ENCODE measurements around the gene RASSF7. TPM values are rescaled to one million over a fixed set of nuclear protein-coding genes. Genes with fewer than 3 reads are reported as not detected.

RASSF7 gene
- total and polyA plus RNA-seq, 2 donors (not counting 3 experiments of a cell fraction or from before 2014, with no cell fraction given), result 14.1 to 19.9 TPM

- Histone ChIP-seq H3K9me1 (replicated peaks; ENCODE audit: control insufficient read depth, extremely low read depth, insufficient read depth, low read length) (no peaks in the 10 kb centered on the region), H3K4me3 (replicated peaks in 1 of 3; ENCODE audit: insufficient read depth in 1 of 3, low read depth in 1 of 3, low read length in 3 of 3) (no peak overlapping the region), H3K9me3 (replicated peaks; ENCODE audit: control insufficient read depth, insufficient read depth, low read length) (no peaks in the 10 kb centered on the region), H3K27me3 (ENCODE audit: control insufficient read depth in 2 of 2, insufficient read depth in 2 of 2, low read length in 2 of 2) (no peaks in the 10 kb centered on the region), H3K4me2 (ENCODE audit: insufficient read depth, low read length) (no peak overlapping the region), H3K36me3 (ENCODE audit: control insufficient read depth in 2 of 2, extremely low read depth in 1 of 2, insufficient read depth in 2 of 2, low read length in 2 of 2) (peaks cover 19 to 65% of the 10 kb centered on the region in 2 experiments), H4K20me1 (replicated peaks; ENCODE audit: control insufficient read depth, extremely low read depth, insufficient read depth, low read length) (no peaks in the 10 kb centered on the region), H2AFZ (ENCODE audit: low read depth, low read length) (no peak overlapping the region), H3K79me2 (ENCODE audit: control insufficient read depth, insufficient read depth, low read length) (no peaks in the 10 kb centered on the region), H3K4me1 (ENCODE audit: control insufficient read depth, extremely low read depth, insufficient read depth, low read length) (no peaks in the 10 kb centered on the region), H3K27ac (ENCODE audit: insufficient read depth, low read depth, low read length) (no peak overlapping the region), H3K9ac (replicated peaks; ENCODE audit: extremely low read depth, insufficient read depth, low read length) (no peak overlapping the region)
- POLR2A ChIA-PET, result no interaction called here
- BruUV-seq (replicated peaks), result no TSS peak
- FAIRE-seq (no peak), DNase-seq (ENCODE audit: low read depth, low spot score) (no peak)
- no peak for TF ChIP-seq FOS (IDR thresholded peaks at IDR 0.05; ENCODE audit: borderline replicate concordance, insufficient read depth, low read length)
- TF ChIP-seq, protein P1, sequence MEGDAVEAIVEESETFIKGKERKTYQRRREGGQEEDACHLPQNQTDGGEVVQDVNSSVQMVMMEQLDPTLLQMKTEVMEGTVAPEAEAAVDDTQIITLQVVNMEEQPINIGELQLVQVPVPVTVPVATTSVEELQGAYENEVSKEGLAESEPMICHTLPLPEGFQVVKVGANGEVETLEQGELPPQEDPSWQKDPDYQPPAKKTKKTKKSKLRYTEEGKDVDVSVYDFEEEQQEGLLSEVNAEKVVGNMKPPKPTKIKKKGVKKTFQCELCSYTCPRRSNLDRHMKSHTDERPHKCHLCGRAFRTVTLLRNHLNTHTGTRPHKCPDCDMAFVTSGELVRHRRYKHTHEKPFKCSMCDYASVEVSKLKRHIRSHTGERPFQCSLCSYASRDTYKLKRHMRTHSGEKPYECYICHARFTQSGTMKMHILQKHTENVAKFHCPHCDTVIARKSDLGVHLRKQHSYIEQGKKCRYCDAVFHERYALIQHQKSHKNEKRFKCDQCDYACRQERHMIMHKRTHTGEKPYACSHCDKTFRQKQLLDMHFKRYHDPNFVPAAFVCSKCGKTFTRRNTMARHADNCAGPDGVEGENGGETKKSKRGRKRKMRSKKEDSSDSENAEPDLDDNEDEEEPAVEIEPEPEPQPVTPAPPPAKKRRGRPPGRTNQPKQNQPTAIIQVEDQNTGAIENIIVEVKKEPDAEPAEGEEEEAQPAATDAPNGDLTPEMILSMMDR (IDR thresholded peaks at IDR 0.05; ENCODE audit: extremely low read depth in 1 of 2, insufficient read depth in 1 of 2, low read depth in 1 of 2, low read length in 2 of 2), result no peak
- no peak for TF ChIP-seq POLR2AphosphoS5 (IDR thresholded peaks at IDR 0.05; ENCODE audit: insufficient read depth, low read depth, low read length)
- TF ChIP-seq MYC (IDR thresholded peaks at IDR 0.05; ENCODE audit: low read depth, low read length), result no peak
- no peak for TF ChIP-seq EZH2 (IDR thresholded peaks at IDR 0.05; ENCODE audit: borderline replicate concordance, low read depth, low read length, severe bottlenecking)
- no peak for TF ChIP-seq GATA2 (IDR thresholded peaks at IDR 0.05; ENCODE audit: insufficient read depth, insufficient read length, low read depth, low read length)
- TF ChIP-seq, protein P2, sequence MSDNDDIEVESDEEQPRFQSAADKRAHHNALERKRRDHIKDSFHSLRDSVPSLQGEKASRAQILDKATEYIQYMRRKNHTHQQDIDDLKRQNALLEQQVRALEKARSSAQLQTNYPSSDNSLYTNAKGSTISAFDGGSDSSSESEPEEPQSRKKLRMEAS (IDR thresholded peaks at IDR 0.05; ENCODE audit: insufficient read depth, insufficient read length), result no peak
- TF ChIP-seq JUN (IDR thresholded peaks at IDR 0.05; ENCODE audit: borderline replicate concordance, insufficient read depth, insufficient read length, low read depth), result no peak
- TF ChIP-seq POLR2A (IDR thresholded peaks at IDR 0.05; ENCODE audit: low read depth, low read length), result no peak
- intact Hi-C loops (cut with micrococcal nuclease) (no loop called here), dilution Hi-C loops (cut with MboI; ENCODE audit: extremely low pct_ligation_motif_present, low sequenced_read_pairs) (no loop called here)
- CTCF ChIA-PET, result interaction anchor here (1.0 kb wide), 1 partner anchor 26 kb away, joined by 3 read pairs; the partner anchor contains the start of gene PHRF1
Observed at GRCh38 chr11:601573-602245, 40.9 kb downstream of the RASSF7 start.
